MM.1S (cell line): ENCODE results near the gene GPRIN1.

ENCODE experiments used
- DNase-seq: peaks from one replicate; pipeline ENCODE4 v3.0.0-alpha.2; 2015
- H2AFZ ChIP-seq: fragments of 300-600 bp; sonication (generic); 2 replicates; pipeline ENCODE4 v1.6.0; 2016; ENCODE audit warnings: antibody characterized with exemption, low read length
- H3F3A ChIP-seq: fragments of 300-600 bp; sonication (generic); 2 replicates; pipeline ENCODE4 v1.6.1; 2016; ENCODE audit warnings: mild to moderate bottlenecking, antibody characterized with exemption, low read length, moderate library complexity, mixed read lengths; ENCODE audit not compliant: insufficient read depth
- H3K27ac ChIP-seq: fragments of 300-600 bp; sonication (generic); 2 replicates; pipeline ENCODE4 v1.5.1; 2016; ENCODE audit warnings: mild to moderate bottlenecking, low read length
- H3K27me3 ChIP-seq: fragments of 300-600 bp; sonication (generic); replicated peaks from 2 replicates; pipeline ENCODE4 v1.6.0; 2016; ENCODE audit warnings: low read length; ENCODE audit not compliant: insufficient read depth
- H3K36me3 ChIP-seq: fragments of 300-600 bp; sonication (generic); replicated peaks from 2 replicates; pipeline ENCODE4 v1.6.1; 2016; ENCODE audit warnings: mild to moderate bottlenecking, low read length, mixed read lengths; ENCODE audit not compliant: insufficient read depth
- H3K4me1 ChIP-seq: fragments of 300-600 bp; sonication (generic); 2 replicates; pipeline ENCODE4 v1.6.1; 2016; ENCODE audit warnings: low read length, mixed read lengths
- H3K4me2 ChIP-seq: fragments of 300-600 bp; sonication (generic); 2 replicates; pipeline ENCODE4 v1.6.0; 2016; ENCODE audit warnings: low read depth, low read length
- H3K4me3 ChIP-seq: fragments of 300-600 bp; sonication (generic); 2 replicates; pipeline ENCODE4 v1.5.1; 2016; ENCODE audit warnings: low read length, mixed read lengths
- H3K79me2 ChIP-seq: fragments of 300-600 bp; sonication (generic); 2 replicates; pipeline ENCODE4 v1.6.1; 2016; ENCODE audit warnings: mixed run types, low read length, mixed read lengths
- H3K9ac ChIP-seq: fragments of 300-600 bp; sonication (generic); 2 replicates; pipeline ENCODE4 v1.6.1; 2016; ENCODE audit warnings: low read length, mixed read lengths
- H3K9me2 ChIP-seq: fragments of 300-600 bp; sonication (generic); replicated peaks from 2 replicates; pipeline ENCODE4 v1.6.1; 2016; ENCODE audit warnings: mild to moderate bottlenecking, low read length, mixed read lengths; ENCODE audit not compliant: insufficient read depth
- H3K9me3 ChIP-seq: fragments of 300-600 bp; sonication (generic); replicated peaks from 2 replicates; pipeline ENCODE4 v1.6.1; 2016; ENCODE audit warnings: mild to moderate bottlenecking, low read length, mixed read lengths; ENCODE audit not compliant: insufficient read depth
- H4K20me1 ChIP-seq: fragments of 300-600 bp; sonication (generic); 2 replicates; pipeline ENCODE4 v1.6.1; 2016; ENCODE audit warnings: mild to moderate bottlenecking, low read length, moderate library complexity, mixed read lengths; ENCODE audit not compliant: insufficient read depth
- CTCF ChIP-seq: fragments of 300-600 bp; sonication (generic); IDR thresholded peaks from 2 replicates; pipeline ENCODE4 v1.5.1; 2016; ENCODE audit warnings: antibody characterized with exemption, low read length, mixed read lengths
- EZH2 ChIP-seq: fragments of 300-600 bp; sonication (generic); optimal IDR thresholded peaks from 2 replicates; pipeline ENCODE3; 2017; ENCODE audit warnings: low read depth, mild to moderate bottlenecking, antibody characterized with exemption, low read length, mixed read lengths
- EZH2phosphoT487 ChIP-seq: fragments of 300-600 bp; sonication (generic); IDR thresholded peaks from 2 replicates; pipeline ENCODE4 v1.6.1; 2018; ENCODE audit warnings: antibody characterized with exemption, low read length

Gene GPRIN1

GRCh38 chr5:176597417-176598389, 12.3 kb downstream of the GPRIN1 start:
- H3K36me3 ChIP-seq, result peaks cover 5% of the 10 kb centered on the region; the same call in 1 of the 2 replicates
- H3K79me2 ChIP-seq, result no peaks in the 10 kb centered on the region
- peaks cover 13% of the 10 kb centered on the region for H3F3A ChIP-seq
- no peaks in the 10 kb centered on the region for H3K27me3 ChIP-seq
- no peak overlapping the region for H3K4me2 ChIP-seq
- no peak overlapping the region for H2AFZ ChIP-seq
- H3K4me1 ChIP-seq, result peaks cover 18% of the 10 kb centered on the region
- no peaks in the 10 kb centered on the region for H3K9me3 ChIP-seq
- no peak for DNase-seq
- no peak overlapping the region for H3K4me3 ChIP-seq
- no peaks in the 10 kb centered on the region for H3K9me2 ChIP-seq
- H3K27ac ChIP-seq, result no peak overlapping the region
- H4K20me1 ChIP-seq, result no peaks in the 10 kb centered on the region
- no peak overlapping the region for H3K9ac ChIP-seq
- no peak for TF ChIP-seq EZH2
- TF ChIP-seq EZH2phosphoT487, result no peak
- no peak for TF ChIP-seq CTCF

GRCh38 chr5:176596689-176597416, 13.1 kb downstream of the GPRIN1 start:
- H3F3A ChIP-seq, result peaks cover 13% of the 10 kb centered on the region
- no peak for TF ChIP-seq EZH2
- no peak for TF ChIP-seq EZH2phosphoT487
- no peak for TF ChIP-seq CTCF
- H2AFZ ChIP-seq, result no peak overlapping the region
- no peak overlapping the region for H3K27ac ChIP-seq
- no peaks in the 10 kb centered on the region for H3K9me2 ChIP-seq
- H3K4me3 ChIP-seq, result no peak overlapping the region
- DNase-seq, result no peak
- no peaks in the 10 kb centered on the region for H3K27me3 ChIP-seq
- peaks cover 18% of the 10 kb centered on the region for H3K4me1 ChIP-seq
- H4K20me1 ChIP-seq, result no peaks in the 10 kb centered on the region
- no peaks in the 10 kb centered on the region for H3K9me3 ChIP-seq
- H3K79me2 ChIP-seq, result no peaks in the 10 kb centered on the region
- no peak overlapping the region for H3K4me2 ChIP-seq
- H3K9ac ChIP-seq, result no peak overlapping the region
- H3K36me3 ChIP-seq, result peaks cover 5% of the 10 kb centered on the region; the same call in 1 of the 2 replicates

GRCh38 chr5:176596069-176596644, 13.8 kb downstream of the GPRIN1 start:
- Histone ChIP-seq H3K36me3 (peaks cover 5% of the 10 kb centered on the region; the same call in 1 of the 2 replicates), H4K20me1 (no peaks in the 10 kb centered on the region), H2AFZ (no peak overlapping the region), H3K9ac (no peak overlapping the region), H3K4me3 (no peak overlapping the region), H3K79me2 (no peaks in the 10 kb centered on the region), H3K27ac (no peak overlapping the region), H3K27me3 (no peaks in the 10 kb centered on the region), H3K9me3 (no peaks in the 10 kb centered on the region), H3K4me2 (no peak overlapping the region), H3K9me2 (no peaks in the 10 kb centered on the region), H3F3A (peaks cover 13% of the 10 kb centered on the region), H3K4me1 (peaks cover 18% of the 10 kb centered on the region)
- TF ChIP-seq EZH2 (no peak), CTCF (no peak), EZH2phosphoT487 (no peak)
- DNase-seq, result no peak
